Hepatocyte (in vitro differentiated cells): ENCODE data around the gene KIF5C. TPM values are rescaled to one million over a fixed set of nuclear protein-coding genes. Genes with fewer than 3 reads are reported as not detected.

Source experiments
- DNase-seq: peaks from one replicate; pipeline ENCODE4 v3.0.0-alpha.2; 2016; ENCODE audit warnings: low spot score
- H2AFZ ChIP-seq: fragments of 200-600 bp; sonication (generic); 2 replicates; pipeline ENCODE4 v1.6.0; 2016; ENCODE audit warnings: antibody characterized with exemption, mild to moderate bottlenecking
- H3K27ac ChIP-seq: fragments of 200-600 bp; sonication (generic); 2 replicates; pipeline ENCODE4 v1.5.1; 2016; ENCODE audit warnings: mild to moderate bottlenecking
- H3K27me3 ChIP-seq: fragments of 200-600 bp; sonication (generic); 2 replicates; pipeline ENCODE4 v1.6.1; 2016
- H3K36me3 ChIP-seq: fragments of 200-600 bp; sonication (generic); replicated peaks from 2 replicates; pipeline ENCODE4 v1.5.1; 2016; ENCODE audit warnings: low read depth; ENCODE audit not compliant: insufficient read depth
- H3K4me1 ChIP-seq: fragments of 200-600 bp; sonication (generic); 2 replicates; pipeline ENCODE4 v1.5.1; 2016; ENCODE audit warnings: mild to moderate bottlenecking, moderate library complexity; ENCODE audit not compliant: insufficient read depth
- H3K4me2 ChIP-seq: fragments of 200-600 bp; sonication (generic); 2 replicates; pipeline ENCODE4 v1.6.0; 2016
- H3K4me3 ChIP-seq: fragments of 200-600 bp; sonication (generic); 2 replicates; pipeline ENCODE4 v1.5.1; 2016; ENCODE audit warnings: mild to moderate bottlenecking
- H3K79me2 ChIP-seq: fragments of 200-600 bp; sonication (generic); 2 replicates; pipeline ENCODE4 v1.6.0; 2017; ENCODE audit warnings: mild to moderate bottlenecking
- H3K9me2 ChIP-seq: fragments of 200-600 bp; sonication (generic); replicated peaks from 2 replicates; pipeline ENCODE4 v1.6.0; 2017; ENCODE audit warnings: mild to moderate bottlenecking; ENCODE audit not compliant: insufficient read depth
- H3K9me3 ChIP-seq: fragments of 200-600 bp; sonication (generic); 2 replicates; pipeline ENCODE4 v1.5.1; 2016; ENCODE audit warnings: low read depth, mild to moderate bottlenecking
- H4K20me1 ChIP-seq: fragments of 200-600 bp; sonication (generic); 2 replicates; pipeline ENCODE4 v1.6.0; 2016; ENCODE audit warnings: mild to moderate bottlenecking; ENCODE audit not compliant: insufficient read depth, poor library complexity, severe bottlenecking
- EZH2 ChIP-seq: fragments of 200-600 bp; sonication (generic); IDR thresholded peaks from 2 replicates; pipeline ENCODE4 v1.6.1; 2016; ENCODE audit warnings: antibody characterized with exemption, mild to moderate bottlenecking, borderline replicate concordance
- EZH2phosphoT487 ChIP-seq: fragments of 200-600 bp; sonication (generic); IDR thresholded peaks from one replicate; pipeline ENCODE4 v1.6.1; 2018; ENCODE audit warnings: antibody characterized with exemption, mild to moderate bottlenecking, low read depth, moderate library complexity; ENCODE audit not compliant: unreplicated experiment, severe bottlenecking
- WGBS: methylation state at CpG from one replicate; pipeline ENCODE4 v1.1.6; 2016; ENCODE audit warnings: low lambda C conversion rate; ENCODE audit errors: missing lambda C conversion rate; 5-methylcytosine and 5-hydroxymethylcytosine counted together
- polyA plus RNA-seq: library from polyadenylated mRNA; unstranded; fragments of >200 nt; fragmentation: Nextera tagmentation; extraction: Ambion mirVana; gene quantifications from 2 replicates; pipeline ENCODE4 v1.2.1, GENCODE V29; 2016
- total RNA-seq: library from RNA; depleted of rRNA; stranded (reverse); fragments of >200 nt; gene quantifications from 2 replicates; pipeline ENCODE4 v1.2.3, GENCODE V29; 2014
- TF ChIP-seq, protein P1 (sequence below): fragments of 200-600 bp; sonication (generic); IDR thresholded peaks from 2 replicates; pipeline ENCODE4 v1.5.1; 2016; ENCODE audit warnings: antibody characterized with exemption, mild to moderate bottlenecking; ENCODE audit not compliant: poor library complexity

KIF5C gene
- total and polyA plus RNA-seq, 2 experiments from 2014 or later = 2.1 to 3.6 TPM

DNA sequence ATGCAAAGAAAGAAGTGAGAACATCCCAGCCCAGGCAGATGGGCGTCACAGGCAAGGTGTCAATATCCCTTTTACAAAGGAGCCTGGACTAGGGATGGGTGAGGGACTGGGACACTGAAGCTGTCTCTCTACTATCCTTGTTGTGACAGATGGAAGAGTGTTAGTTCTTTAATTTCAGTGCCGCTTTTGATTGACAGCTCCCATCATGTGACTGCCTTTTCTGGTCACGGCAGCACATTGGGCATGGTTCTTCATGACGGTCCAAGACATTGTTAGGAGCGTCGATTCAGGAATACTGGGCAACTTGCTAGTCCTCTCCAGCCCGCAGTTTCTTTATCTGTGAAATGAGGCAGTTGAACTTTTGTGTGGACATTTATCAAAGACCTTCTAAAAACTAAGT is 42.4 kb upstream of the KIF5C start:
- 96% methylated on average over 7 of the region's 7 CpGs for WGBS
- Histone ChIP-seq H3K27ac (no peak overlapping the region), H4K20me1 (no peaks in the 10 kb centered on the region), H3K4me1 (no peaks in the 10 kb centered on the region), H3K79me2 (no peaks in the 10 kb centered on the region), H3K4me3 (no peak overlapping the region), H3K4me2 (no peak overlapping the region), H3K27me3 (no peaks in the 10 kb centered on the region), H3K9me3 (no peaks in the 10 kb centered on the region), H3K36me3 (no peaks in the 10 kb centered on the region), H3K9me2 (no peaks in the 10 kb centered on the region), H2AFZ (no peak overlapping the region)
- no peak for DNase-seq
- TF ChIP-seq EZH2 (no peak), EZH2phosphoT487 (no peak)
- TF ChIP-seq, protein P1, sequence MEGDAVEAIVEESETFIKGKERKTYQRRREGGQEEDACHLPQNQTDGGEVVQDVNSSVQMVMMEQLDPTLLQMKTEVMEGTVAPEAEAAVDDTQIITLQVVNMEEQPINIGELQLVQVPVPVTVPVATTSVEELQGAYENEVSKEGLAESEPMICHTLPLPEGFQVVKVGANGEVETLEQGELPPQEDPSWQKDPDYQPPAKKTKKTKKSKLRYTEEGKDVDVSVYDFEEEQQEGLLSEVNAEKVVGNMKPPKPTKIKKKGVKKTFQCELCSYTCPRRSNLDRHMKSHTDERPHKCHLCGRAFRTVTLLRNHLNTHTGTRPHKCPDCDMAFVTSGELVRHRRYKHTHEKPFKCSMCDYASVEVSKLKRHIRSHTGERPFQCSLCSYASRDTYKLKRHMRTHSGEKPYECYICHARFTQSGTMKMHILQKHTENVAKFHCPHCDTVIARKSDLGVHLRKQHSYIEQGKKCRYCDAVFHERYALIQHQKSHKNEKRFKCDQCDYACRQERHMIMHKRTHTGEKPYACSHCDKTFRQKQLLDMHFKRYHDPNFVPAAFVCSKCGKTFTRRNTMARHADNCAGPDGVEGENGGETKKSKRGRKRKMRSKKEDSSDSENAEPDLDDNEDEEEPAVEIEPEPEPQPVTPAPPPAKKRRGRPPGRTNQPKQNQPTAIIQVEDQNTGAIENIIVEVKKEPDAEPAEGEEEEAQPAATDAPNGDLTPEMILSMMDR = no peak

DNA sequence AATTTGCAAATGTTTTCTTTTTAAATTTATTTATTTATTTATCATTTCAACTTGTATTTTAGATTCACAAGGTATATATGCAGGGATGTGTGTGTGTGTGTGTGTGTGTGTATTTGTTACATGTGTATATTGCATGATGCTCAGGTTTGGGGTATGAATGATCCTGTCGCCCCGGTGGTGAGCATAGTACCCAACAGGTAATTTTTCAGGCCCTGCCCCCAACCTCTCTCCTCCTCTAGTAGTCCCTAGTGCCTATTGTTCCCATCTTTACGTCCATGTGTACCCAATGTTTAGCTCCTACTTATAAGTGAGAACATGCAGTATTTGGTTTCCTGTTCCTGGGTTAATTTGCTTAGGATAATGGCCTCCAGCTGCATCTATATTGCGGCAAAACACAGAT is 33.0 kb upstream of the KIF5C start:
- Histone ChIP-seq H3K27ac (no peak overlapping the region), H3K9me2 (no peaks in the 10 kb centered on the region), H3K9me3 (no peaks in the 10 kb centered on the region), H3K36me3 (no peaks in the 10 kb centered on the region), H3K4me2 (no peak overlapping the region), H4K20me1 (no peaks in the 10 kb centered on the region), H3K4me3 (no peak overlapping the region), H3K4me1 (no peaks in the 10 kb centered on the region), H3K79me2 (no peaks in the 10 kb centered on the region), H3K27me3 (no peaks in the 10 kb centered on the region), H2AFZ (no peak overlapping the region)
- WGBS = 80% methylated on average over 4 of the region's 4 CpGs
- no peak for DNase-seq
- no peak for TF ChIP-seq EZH2
- TF ChIP-seq, protein P1 = no peak
- TF ChIP-seq EZH2phosphoT487 = no peak

DNA sequence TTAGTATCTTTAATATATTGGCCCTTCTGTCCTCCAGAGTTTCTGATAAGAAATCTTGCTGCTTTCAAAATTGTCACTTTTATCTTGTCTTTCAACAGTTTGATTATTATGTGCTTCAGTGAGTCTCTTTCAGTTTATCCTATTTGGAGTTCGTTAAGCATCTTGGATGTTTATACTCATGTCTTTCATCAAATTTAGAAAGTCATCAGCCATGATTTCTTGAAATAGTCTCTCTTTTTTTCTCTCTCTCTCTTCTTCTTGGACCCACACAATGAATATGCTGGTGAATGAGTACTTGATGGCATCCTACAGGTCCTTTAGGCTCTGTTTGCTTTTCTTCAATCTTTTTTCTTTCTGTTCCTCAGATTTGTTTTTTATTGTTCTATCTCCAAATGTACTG is 26.9 kb upstream of the KIF5C start:
- 84% methylated on average over 1 of the region's 1 CpG for WGBS

More for the DNA sequence above, 26.9 kb upstream of the KIF5C start:
- H2AFZ ChIP-seq = no peak overlapping the region
- no peak for DNase-seq
- no peak overlapping the region for H3K4me2 ChIP-seq
- H3K4me1 ChIP-seq = no peaks in the 10 kb centered on the region
- no peaks in the 10 kb centered on the region for H3K9me2 ChIP-seq
- H4K20me1 ChIP-seq = no peaks in the 10 kb centered on the region
- H3K4me3 ChIP-seq = no peak overlapping the region
- no peak for TF ChIP-seq EZH2
- no peak for TF ChIP-seq EZH2phosphoT487
- TF ChIP-seq, protein P1 = no peak
- H3K27me3 ChIP-seq = no peaks in the 10 kb centered on the region
- no peak overlapping the region for H3K27ac ChIP-seq
- no peaks in the 10 kb centered on the region for H3K36me3 ChIP-seq
- H3K9me3 ChIP-seq = no peaks in the 10 kb centered on the region
- H3K79me2 ChIP-seq = no peaks in the 10 kb centered on the region
